Ovary (tissue), 9 donors: ENCODE results near the gene CCT3. TPM values are rescaled to one million over a fixed set of nuclear protein-coding genes. Genes with fewer than 3 reads are reported as not detected.

ENCODE experiments used
- DNase-seq, 5 donors: peaks; one replicate each; pipeline ENCODE4 v3.0.0-alpha.2; 2019 to 2020
- H3K27ac ChIP-seq, 2 donors: fragments of 200-600 bp; one replicate each; pipeline versions ENCODE4 v1.5.1 to v1.8.0; 2019 to 2022
- H3K27me3 ChIP-seq: fragments of 200-600 bp; one replicate; pipeline ENCODE4 v1.8.0; 2022
- H3K36me3 ChIP-seq: fragments of 200-600 bp; sonication (generic); one replicate; pipeline ENCODE4 v1.5.1; 2019
- H3K4me1 ChIP-seq: one replicate; pipeline ENCODE4 v1.8.1; 2013; ENCODE audit warnings: mild to moderate bottlenecking, moderate library complexity; ENCODE audit not compliant: insufficient read depth
- H3K4me3 ChIP-seq: fragments of 200-600 bp; sonication (generic); one replicate; pipeline ENCODE4 v1.5.1; 2017
- H3K9me3 ChIP-seq, 2 donors: fragments of 200-600 bp in 1 of 2; sonication (generic) in 1 of 2; one replicate each; pipeline versions ENCODE4 v1.5.1 to v1.8.1; 2013 to 2019; ENCODE audit warnings: mild to moderate bottlenecking in 1 of 2, moderate library complexity in 1 of 2
- EP300 ChIP-seq: sonication (generic); formaldehyde crosslinking; IDR thresholded peaks from one replicate; pipeline ENCODE4 v1.6.1; 2017; ENCODE audit warnings: antibody characterized with exemption
- POLR2A ChIP-seq: fragments of 450-650 bp; IDR thresholded peaks from one replicate; pipeline ENCODE4 v1.6.1; 2017; ENCODE audit warnings: antibody characterized with exemption, mild to moderate bottlenecking, moderate library complexity
- WGBS, 3 donors: extraction: QIAGEN DNeasy Blood & Tissue Kit in 1 of 3; methylation state at CpG; one replicate each; pipeline versions ENCODE4 v1.1.5 to v1.1.7; 2013 to 2017; 5-methylcytosine and 5-hydroxymethylcytosine counted together
- intact Hi-C, 4 donors: fragments of 100-400 bp; cut with DNase I; formaldehyde crosslinking; loops; one replicate each; pipeline versions ENCODE4 v1.11.0 to v1.15.1; 2022 to 2023
- polyA plus RNA-seq, 2 donors: library from polyadenylated mRNA; stranded (reverse); fragments of 200-250 nt in 1 of 2; fragments of 350-450 nt in 1 of 2; fragmentation: Illumina TruSeq in 1 of 2; extraction: RNeasy Lipid Tissue Mini Kit (QIAGEN cat#74804) in 1 of 2; gene quantifications; one replicate each; pipeline ENCODE4 v1.2.3, GENCODE V29; 2013 to 2014
- total RNA-seq, 7 donors: library from RNA; depleted of rRNA in 2 of 7; stranded (reverse); fragments of >200 nt in 2 of 7; fragmentation: NEBNext Ultra II Directional in 3 of 7; extraction: Animal tissue kit (Norgen Biotek cat#: 25700) in 3 of 7; gene quantifications; one replicate each; pipeline versions ENCODE4 v1.1.0 to v1.2.4, GENCODE V29; 2016 to 2023
- TF ChIP-seq, protein P1 (sequence below), 3 donors: fragments of 450-650 bp in 2 of 3; fragments of 200-600 bp in 1 of 3; IDR thresholded peaks; one replicate each; pipeline versions ENCODE4 v1.5.1 to v1.8.0; 2016 to 2022; ENCODE audit warnings: antibody characterized with exemption in 3 of 3, mild to moderate bottlenecking in 1 of 3
- donor health status: DM: no; HTN: no; CAD: no; lungs with moderate emphysema.
- donor health status: DM: no; HTN: no; CAD: no.
- donor health status: Bipolar disorder and iron deficiency.
- donor health status: DM: yes; HTN: yes; CAD: no.
- donor health status: DM: no; HTN: no; CAD: no.
- donor health status: DM: yes; HTN: yes; CAD: no.

Gene CCT3
- total and polyA plus RNA-seq, 9 donors: 119 to 230 (median 175) TPM

DNA sequence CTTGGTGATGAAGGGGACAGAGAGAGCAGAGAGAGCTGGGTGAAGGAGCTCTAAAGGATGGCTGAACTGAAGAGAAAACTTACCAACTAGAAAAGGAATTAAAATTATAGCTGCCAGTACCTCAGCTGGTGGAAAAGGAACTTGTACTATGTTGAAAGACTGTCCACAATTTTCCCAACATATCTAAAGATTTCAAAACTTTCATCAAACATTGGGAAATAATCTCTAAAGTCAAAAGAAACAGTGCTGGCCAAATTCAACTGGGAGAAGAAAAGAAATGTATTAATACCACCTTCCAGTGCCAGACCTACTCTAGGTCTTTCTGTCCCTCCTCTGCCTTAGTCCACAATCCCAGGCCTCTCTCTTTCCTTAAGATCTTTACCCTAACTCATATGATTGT is 61.6 kb downstream of the CCT3 start:
- no peak overlapping the region for H3K4me3 ChIP-seq
- intact Hi-C loops: no loop called here
- H3K9me3 ChIP-seq: no peaks in the 10 kb centered on the region
- DNase-seq: no peak
- H3K27ac ChIP-seq: no peak overlapping the region
- no peak for TF ChIP-seq EP300
- no peaks in the 10 kb centered on the region for H3K36me3 ChIP-seq
- no peaks in the 10 kb centered on the region for H3K27me3 ChIP-seq
- H3K4me1 ChIP-seq: peaks cover 5% of the 10 kb centered on the region

DNA sequence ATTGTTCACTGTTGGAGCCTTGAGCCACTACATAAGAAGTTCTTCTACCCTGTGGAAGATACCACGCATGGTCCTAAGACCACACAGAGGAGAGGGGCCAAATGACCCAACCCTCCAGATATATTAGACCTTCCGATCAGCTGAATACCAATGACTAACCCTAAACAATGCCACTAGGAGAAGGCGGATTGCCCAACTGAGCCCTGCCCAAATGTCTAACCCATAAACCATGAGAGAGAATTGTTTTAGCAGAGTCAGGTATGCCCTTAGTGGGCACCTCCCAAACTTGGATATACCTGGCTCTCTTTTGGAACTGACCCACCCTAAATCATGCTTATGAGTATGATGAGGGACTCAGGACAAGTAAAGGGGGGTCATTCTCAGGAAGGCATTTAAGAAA is 67.8 kb downstream of the CCT3 start:
- H3K27ac ChIP-seq: no peak overlapping the region
- WGBS, 3 donors: 90 to 97% (median 96%) methylated on average over 3 of the region's 3 CpGs
- TF ChIP-seq, protein P1, sequence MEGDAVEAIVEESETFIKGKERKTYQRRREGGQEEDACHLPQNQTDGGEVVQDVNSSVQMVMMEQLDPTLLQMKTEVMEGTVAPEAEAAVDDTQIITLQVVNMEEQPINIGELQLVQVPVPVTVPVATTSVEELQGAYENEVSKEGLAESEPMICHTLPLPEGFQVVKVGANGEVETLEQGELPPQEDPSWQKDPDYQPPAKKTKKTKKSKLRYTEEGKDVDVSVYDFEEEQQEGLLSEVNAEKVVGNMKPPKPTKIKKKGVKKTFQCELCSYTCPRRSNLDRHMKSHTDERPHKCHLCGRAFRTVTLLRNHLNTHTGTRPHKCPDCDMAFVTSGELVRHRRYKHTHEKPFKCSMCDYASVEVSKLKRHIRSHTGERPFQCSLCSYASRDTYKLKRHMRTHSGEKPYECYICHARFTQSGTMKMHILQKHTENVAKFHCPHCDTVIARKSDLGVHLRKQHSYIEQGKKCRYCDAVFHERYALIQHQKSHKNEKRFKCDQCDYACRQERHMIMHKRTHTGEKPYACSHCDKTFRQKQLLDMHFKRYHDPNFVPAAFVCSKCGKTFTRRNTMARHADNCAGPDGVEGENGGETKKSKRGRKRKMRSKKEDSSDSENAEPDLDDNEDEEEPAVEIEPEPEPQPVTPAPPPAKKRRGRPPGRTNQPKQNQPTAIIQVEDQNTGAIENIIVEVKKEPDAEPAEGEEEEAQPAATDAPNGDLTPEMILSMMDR (IDR thresholded peaks at IDR 0.05): no peak
- TF ChIP-seq POLR2A (no peak), EP300 (no peak)
- no peak for DNase-seq
- H3K4me3 ChIP-seq: no peak overlapping the region
- no peaks in the 10 kb centered on the region for H3K27me3 ChIP-seq
- H3K9me3 ChIP-seq: no peaks in the 10 kb centered on the region
- H3K36me3 ChIP-seq: no peaks in the 10 kb centered on the region
- intact Hi-C loops: no loop called here
- H3K4me1 ChIP-seq: no peaks in the 10 kb centered on the region

DNA sequence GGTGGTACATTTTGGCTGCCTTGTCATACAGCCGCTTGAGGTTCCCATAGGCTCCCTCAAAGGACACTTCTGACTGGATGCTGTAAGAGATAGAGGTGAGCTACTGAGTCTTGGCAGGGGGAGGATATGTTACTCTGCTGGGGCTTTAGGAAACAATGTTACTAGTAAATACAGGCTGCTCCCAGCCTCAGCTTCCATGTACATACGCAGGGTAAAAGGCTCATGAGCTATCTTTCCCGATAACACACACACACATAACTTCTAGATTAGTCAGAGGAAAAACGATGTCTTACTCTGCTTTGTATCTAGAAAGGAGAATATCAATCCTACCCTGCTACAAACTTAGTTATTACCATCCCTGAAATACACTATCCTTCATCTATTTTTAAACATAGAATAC is 69.8 kb downstream of the CCT3 start:
- H3K36me3 ChIP-seq: no peaks in the 10 kb centered on the region

DNA sequence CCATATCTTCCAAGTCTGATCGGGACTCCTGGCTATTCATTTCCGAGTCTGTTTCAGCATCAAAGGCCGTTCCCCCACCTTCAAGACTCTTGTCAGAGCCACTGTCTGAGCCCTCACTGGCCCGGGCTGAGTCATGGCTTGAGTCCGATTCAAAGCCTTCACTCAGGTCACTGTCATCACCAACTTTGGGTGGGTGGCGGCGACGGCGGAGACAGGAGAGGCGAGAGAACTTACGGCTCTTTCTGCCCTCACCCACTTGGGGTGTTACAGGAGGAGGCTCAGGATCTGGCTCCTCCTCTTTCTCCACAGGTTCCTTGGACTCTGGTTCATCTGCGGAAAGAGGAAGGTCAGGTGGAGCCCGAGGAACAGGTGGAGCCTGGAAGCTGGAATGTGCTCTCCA is 72.0 kb downstream of the CCT3 start:
- Histone ChIP-seq H3K36me3 (no peaks in the 10 kb centered on the region), H3K27me3 (no peaks in the 10 kb centered on the region), H3K9me3 (no peaks in the 10 kb centered on the region), H3K4me1 (no peaks in the 10 kb centered on the region), H3K27ac (no peak overlapping the region), H3K4me3 (no peak overlapping the region)
- DNase-seq: no peak
- WGBS, 3 donors: 79 to 95% (median 87%) methylated on average over 13 of the region's 13 CpGs
- TF ChIP-seq POLR2A (no peak), EP300 (no peak)
- TF ChIP-seq, protein P1 (IDR thresholded peaks at IDR 0.05): no peak
- intact Hi-C loops: no loop called here

More for the DNA sequence above, 69.8 kb downstream of the CCT3 start:
- intact Hi-C loops: no loop called here
- no peak overlapping the region for H3K4me3 ChIP-seq
- no peak for DNase-seq
- no peaks in the 10 kb centered on the region for H3K4me1 ChIP-seq
- TF ChIP-seq, protein P1 (IDR thresholded peaks at IDR 0.05): no peak
- TF ChIP-seq EP300 (no peak), POLR2A (no peak)
- WGBS, 3 donors: 60 to 67% (median 62%) methylated on average over 4 of the region's 4 CpGs
- H3K9me3 ChIP-seq: no peaks in the 10 kb centered on the region
- no peaks in the 10 kb centered on the region for H3K27me3 ChIP-seq
- no peak overlapping the region for H3K27ac ChIP-seq

DNA sequence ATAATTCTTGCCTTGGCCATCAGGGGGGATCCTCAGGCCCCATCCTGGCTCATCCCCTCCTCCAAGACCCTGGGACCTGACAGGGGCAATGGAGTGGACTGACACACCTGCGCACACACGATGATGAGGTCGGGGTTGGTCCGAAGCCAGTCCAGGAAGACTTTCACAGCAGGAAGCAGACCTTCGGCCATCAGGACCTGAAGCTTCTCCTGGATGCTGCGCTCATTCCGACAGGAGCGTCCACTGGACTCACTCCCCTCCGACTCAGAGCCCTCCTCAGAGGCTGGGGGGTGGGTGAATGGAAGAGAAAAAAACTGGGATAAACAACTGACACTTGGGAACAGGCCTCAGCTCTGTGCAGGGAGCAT is 74.8 kb downstream of the CCT3 start:
- Histone ChIP-seq H3K36me3 (no peaks in the 10 kb centered on the region), H3K27me3 (no peaks in the 10 kb centered on the region), H3K4me3 (no peak overlapping the region), H3K4me1 (no peaks in the 10 kb centered on the region), H3K9me3 (no peaks in the 10 kb centered on the region), H3K27ac (no peak overlapping the region)
- WGBS, 3 donors: 84 to 91% (median 90%) methylated on average over 9 of the region's 9 CpGs
- TF ChIP-seq, protein P1 (IDR thresholded peaks at IDR 0.05): no peak
- TF ChIP-seq EP300 (no peak), POLR2A (no peak)
- intact Hi-C loops: no loop called here
- no peak for DNase-seq
